Measurements from ENCODE around the gene TEX51.

Gene TEX51

GRCh38 chr2:126890551-126891450 is 7.9 kb upstream of the TEX51 start:
- no peak for DNase-seq (ENCODE audit: low read depth)
- no peak overlapping the region for H3K4me3 ChIP-seq (ENCODE audit: low read depth, low read length)
- no peak for TF ChIP-seq CTCF (IDR thresholded peaks at IDR 0.05; ENCODE audit: insufficient read depth, low read depth, low read length, missing control alignments)

GRCh38 chr2:126891681-126892500 is 6.8 kb upstream of the TEX51 start:
- no peak overlapping the region for H3K4me3 ChIP-seq (ENCODE audit: low read depth, low read length)
- no peak for TF ChIP-seq CTCF (IDR thresholded peaks at IDR 0.05; ENCODE audit: insufficient read depth, low read depth, low read length, missing control alignments)
- DNase-seq (ENCODE audit: low read depth) = no peak

GRCh38 chr2:126893153-126893552 is 5.5 kb upstream of the TEX51 start:
- TF ChIP-seq CTCF (IDR thresholded peaks at IDR 0.05; ENCODE audit: insufficient read depth, low read depth, low read length, missing control alignments) = no peak
- no peak overlapping the region for H3K4me3 ChIP-seq (ENCODE audit: low read depth, low read length)
- DNase-seq (ENCODE audit: low read depth) = no peak

- no peak for TF ChIP-seq CTCF (IDR thresholded peaks at IDR 0.05; ENCODE audit: insufficient read depth, low read depth, low read length, missing control alignments)
These were observed 5.1 kb upstream of the TEX51 start for GRCh38 chr2:126893606-126894005.

GRCh38 chr2:126894082-126894481 is 4.6 kb upstream of the TEX51 start:
- no peak for TF ChIP-seq CTCF (IDR thresholded peaks at IDR 0.05; ENCODE audit: insufficient read depth, low read depth, low read length, missing control alignments)
- DNase-seq (ENCODE audit: low read depth) = no peak
- H3K4me3 ChIP-seq (ENCODE audit: low read depth, low read length) = no peak overlapping the region

More at GRCh38 chr2:126893606-126894005, 5.1 kb upstream of the TEX51 start:
- DNase-seq (ENCODE audit: low read depth) = no peak
- no peak overlapping the region for H3K4me3 ChIP-seq (ENCODE audit: low read depth, low read length)

- DNase-seq (ENCODE audit: low read depth) = no peak
- H3K4me3 ChIP-seq (ENCODE audit: low read depth, low read length) = no peak overlapping the region
- TF ChIP-seq CTCF (IDR thresholded peaks at IDR 0.05; ENCODE audit: insufficient read depth, low read depth, low read length, missing control alignments) = no peak
These were observed 4.0 kb upstream of the TEX51 start for GRCh38 chr2:126894585-126895182.
